Measurements from ENCODE around the gene PNPLA5. TPM values are rescaled to one million over a fixed set of nuclear protein-coding genes. Genes with fewer than 3 reads are reported as not detected.
"Not testable (repeated sequence)": the region's sequence is repeated elsewhere in the genome, so short reads cannot be mapped to it uniquely, and the experiment has no call there.

PNPLA5 gene
- total and polyA plus RNA-seq, 2 of the 8 experiments (the other 6 are each of a cell fraction or from before 2014, with no cell fraction given): 3.9 to 6.8 TPM

- not testable (repeated sequence) for H4K91ac ChIP-seq (replicated peaks; ENCODE audit: insufficient read length, low read length); H3K4me2 ChIP-seq (ENCODE audit: insufficient read depth in 1 of 2, low read depth in 2 of 2, low read length in 2 of 2); H3K79me2 ChIP-seq (ENCODE audit: control insufficient read depth in 1 of 2, insufficient read depth in 2 of 2, low read length in 2 of 2); H2BK15ac ChIP-seq (ENCODE audit: low read length); FAIRE-seq; H4K5ac ChIP-seq (ENCODE audit: insufficient read length, low read depth, low read length); DNase-seq (ENCODE audit: low read depth in 1 of 2, low spot score in 2 of 2); H4K20me1 ChIP-seq (replicated peaks in 1 of 2; ENCODE audit: control insufficient read depth in 1 of 2, insufficient read depth in 2 of 2, low read length in 2 of 2); H3K18ac ChIP-seq (ENCODE audit: extremely low read depth, low read length); H3K4ac ChIP-seq (replicated peaks; ENCODE audit: insufficient read length, low read depth, low read length); H2BK20ac ChIP-seq (ENCODE audit: low read length); H2BK120ac ChIP-seq (replicated peaks; ENCODE audit: low read depth, low read length); H3K9me3 ChIP-seq (ENCODE audit: insufficient read depth in 2 of 2, low read depth in 1 of 2, low read length in 1 of 2); H2AFZ ChIP-seq (ENCODE audit: low read length); H3K4me3 ChIP-seq (ENCODE audit: extremely low read depth in 1 of 4, insufficient read depth in 2 of 4, low read depth in 3 of 4, low read length in 4 of 4); H3K4me1 ChIP-seq (replicated peaks in 1 of 4; ENCODE audit: control insufficient read depth in 3 of 4, insufficient read depth in 4 of 4, low read length in 3 of 4); H2AK5ac ChIP-seq (ENCODE audit: low read depth, low read length); H3K56ac ChIP-seq (replicated peaks; ENCODE audit: insufficient read length, low read depth, low read length); H3K23ac ChIP-seq (ENCODE audit: insufficient read length); H2BK12ac ChIP-seq (ENCODE audit: low read depth, low read length); H3K23me2 ChIP-seq (ENCODE audit: low read depth, low read length); H3K9ac ChIP-seq (replicated peaks in 1 of 4; ENCODE audit: extremely low read depth in 1 of 4, low read depth in 3 of 4, low read length in 3 of 4); H3K27ac ChIP-seq (ENCODE audit: low read depth, low read length); H2BK5ac ChIP-seq (ENCODE audit: low read depth, low read length); H3K36me3 ChIP-seq (ENCODE audit: control insufficient read depth in 2 of 4, insufficient read depth in 4 of 4, low read length in 3 of 4); H3K27me3 ChIP-seq (replicated peaks in 1 of 4; ENCODE audit: control insufficient read depth in 3 of 4, extremely low read depth in 1 of 4, insufficient read depth in 3 of 4, low read length in 3 of 4); H3K14ac ChIP-seq (ENCODE audit: insufficient read length); H3K79me1 ChIP-seq (ENCODE audit: low read depth, low read length)
- WGBS, 2 experiments (ENCODE audit: extremely low coverage in 1 of 2, insufficient coverage in 1 of 2, insufficient read length in 1 of 2, insufficient replicate concordance in 2 of 2, low coverage in 1 of 2, low lambda C conversion rate in 2 of 2, missing lambda C conversion rate in 1 of 2): 85% methylated on average over 10 of the region's 12 CpGs; no CpG with 5 or more reads in 1 of the 2 experiments
- POLR2A ChIA-PET (ENCODE audit: partially characterized antibody): interaction anchor here (0.8 to 1.1 kb wide), 2 partner anchors 10 to 11 kb away, joined by 3 to 5 read pairs; no protein-coding TSS in a partner anchor
- CTCF ChIA-PET (ENCODE audit: partially characterized antibody): interaction anchor here (0.9 to 21.4 kb wide), 9 partner anchors 9 to 154 kb away, joined by 3 to 226 read pairs (median 4); no protein-coding TSS in a partner anchor
- peak overlapping the region; percentile 68; the same call in 1 of the 2 replicates for H4K8ac ChIP-seq (ENCODE audit: extremely low read depth, insufficient read depth, low read length)
Measured at GRCh38 chr22:43903033-43903432, 11.2 kb upstream of the PNPLA5 start.
